Activated T-cell treated with anti-CD3 and anti-CD28 coated beads for 1 hour (primary cell): ENCODE measurements around the gene CENPB.

Experiments used
- DNase-seq: peaks from one replicate; pipeline ENCODE4 v3.0.0-alpha.2; 2020; ENCODE audit warnings: low read depth

The CENPB gene

DNA sequence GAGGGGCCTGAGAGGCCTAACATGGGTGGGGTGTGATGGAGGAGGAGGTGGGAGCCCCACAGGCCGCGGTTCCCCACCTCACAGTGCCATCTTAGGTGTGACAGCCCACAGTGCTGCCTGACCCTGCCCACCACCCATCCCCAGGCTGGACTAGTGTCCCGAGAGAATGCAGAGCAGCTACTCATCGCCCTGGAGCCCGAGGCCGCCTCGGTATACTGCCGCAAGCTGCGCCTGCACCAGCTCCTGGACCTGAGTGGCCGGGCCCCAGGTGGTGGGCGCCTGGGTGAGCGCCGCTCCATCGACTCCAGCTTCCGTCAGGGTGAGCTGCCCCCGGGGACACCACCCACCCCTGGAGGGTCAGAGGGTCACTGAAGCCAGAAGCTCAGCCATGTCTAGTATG, 38.5 kb downstream of the CENPB start:
- no peak for DNase-seq

GRCh38 chr20:3747471-3747870, 39.1 kb downstream of the CENPB start:
- DNase-seq, result no peak

DNA sequence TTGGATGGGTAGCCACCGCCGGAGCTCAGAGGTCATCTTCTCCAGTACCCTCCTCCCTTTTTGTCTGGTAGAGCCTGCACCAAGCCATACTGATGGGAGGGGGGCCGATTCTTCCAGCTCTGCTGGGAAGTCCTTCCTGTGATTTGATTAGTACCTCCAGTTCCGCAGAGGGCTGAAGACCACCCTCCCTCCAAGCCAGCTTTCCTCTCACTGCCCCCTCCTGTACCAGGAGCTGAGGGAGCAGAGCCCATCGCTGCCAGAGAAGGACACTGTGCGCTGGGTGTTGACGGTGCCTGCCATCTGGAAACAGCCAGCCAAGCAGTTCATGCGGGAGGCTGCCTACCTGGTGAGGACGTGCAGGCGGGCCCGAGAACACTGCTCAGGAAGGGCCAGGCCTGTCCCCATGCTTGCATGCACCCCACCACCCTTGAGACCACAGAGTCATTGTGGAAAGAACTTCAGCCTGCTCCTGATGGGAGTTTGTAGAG, 40.8 kb downstream of the CENPB start:
- DNase-seq, result no peak

DNA sequence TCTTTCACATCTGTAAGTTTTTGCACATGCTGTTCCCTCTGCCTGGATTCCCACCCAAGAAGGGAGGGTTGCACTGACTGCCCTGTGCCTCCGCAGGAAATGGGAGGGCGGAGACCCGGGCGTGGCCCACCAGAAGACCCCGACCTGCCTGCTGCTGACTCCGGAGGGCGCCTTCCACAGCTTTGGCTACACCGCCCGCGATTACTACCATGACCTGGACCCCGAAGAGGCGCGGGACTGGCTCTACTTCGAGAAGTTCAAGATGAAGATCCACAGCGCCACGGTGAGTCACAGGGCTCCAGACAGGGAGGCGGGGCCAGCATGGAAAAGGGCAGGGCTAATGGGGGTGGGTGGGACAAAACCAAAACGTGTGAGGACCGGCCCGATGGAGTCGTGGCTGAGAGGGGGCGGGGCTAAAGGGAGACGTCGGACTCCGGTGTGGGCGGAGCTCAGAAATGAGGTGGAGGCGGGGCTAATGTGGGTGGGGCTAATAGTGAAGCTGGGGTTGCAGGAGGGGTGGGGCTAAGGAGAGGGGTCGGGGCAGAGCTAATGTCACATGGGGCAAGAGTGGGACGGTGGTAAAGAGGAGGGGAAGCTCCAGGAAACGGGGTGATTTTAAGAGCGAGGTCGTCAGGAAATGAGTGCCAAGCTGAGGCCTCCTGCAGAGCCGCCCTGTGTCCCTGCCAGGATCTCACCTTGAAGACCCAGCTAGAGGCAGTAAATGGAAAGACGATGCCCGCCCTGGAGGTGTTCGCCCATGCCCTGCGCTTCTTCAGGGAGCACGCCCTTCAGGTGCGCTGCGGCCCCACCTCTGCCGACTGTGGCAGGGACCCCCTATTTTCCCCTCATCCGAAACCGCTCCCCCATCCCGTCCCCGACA, 41.5 kb downstream of the CENPB start:
- DNase-seq, result peak; percentile 57

DNA sequence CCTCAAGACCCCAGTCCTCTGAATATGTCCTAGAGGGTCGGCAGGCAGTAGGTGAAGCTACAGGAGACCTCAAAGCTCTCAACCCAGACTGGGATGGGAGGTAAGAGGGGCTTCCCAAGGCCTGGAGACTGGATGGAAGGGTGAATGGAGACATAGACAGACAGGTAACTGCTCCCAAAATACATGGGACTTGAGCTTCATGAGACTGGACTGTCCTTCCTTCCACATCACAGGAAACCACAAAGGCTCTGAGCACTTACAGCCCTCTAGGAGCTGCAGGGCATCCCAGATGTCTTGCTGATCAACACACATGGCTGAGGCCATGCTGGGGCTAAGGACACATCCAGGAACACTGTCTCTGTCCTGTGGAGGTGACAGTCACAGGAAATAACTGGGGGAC, 42.5 kb downstream of the CENPB start:
- no peak for DNase-seq

DNA sequence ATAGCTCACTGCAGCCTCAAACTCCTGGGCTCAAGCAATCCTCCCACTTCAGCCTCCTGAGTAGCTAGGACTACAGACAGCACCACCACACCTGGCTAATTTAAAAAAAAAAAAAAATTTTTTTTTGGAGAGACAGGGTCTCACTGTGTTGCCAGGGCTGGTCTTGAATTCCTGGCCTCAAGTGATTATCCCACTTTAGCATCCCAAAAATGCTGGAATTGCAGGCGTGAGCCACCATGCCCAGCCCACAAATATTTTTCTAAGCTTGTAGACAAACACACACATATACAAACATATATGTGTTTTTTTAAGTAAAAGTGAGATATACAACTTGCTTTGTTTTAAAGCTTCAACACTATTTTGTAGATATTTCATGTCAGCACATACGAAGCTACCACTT, 43.3 kb downstream of the CENPB start:
- no peak for DNase-seq

- no peak for DNase-seq
These were observed 44.6 kb downstream of the CENPB start for GRCh38 chr20:3741836-3742458.

DNA sequence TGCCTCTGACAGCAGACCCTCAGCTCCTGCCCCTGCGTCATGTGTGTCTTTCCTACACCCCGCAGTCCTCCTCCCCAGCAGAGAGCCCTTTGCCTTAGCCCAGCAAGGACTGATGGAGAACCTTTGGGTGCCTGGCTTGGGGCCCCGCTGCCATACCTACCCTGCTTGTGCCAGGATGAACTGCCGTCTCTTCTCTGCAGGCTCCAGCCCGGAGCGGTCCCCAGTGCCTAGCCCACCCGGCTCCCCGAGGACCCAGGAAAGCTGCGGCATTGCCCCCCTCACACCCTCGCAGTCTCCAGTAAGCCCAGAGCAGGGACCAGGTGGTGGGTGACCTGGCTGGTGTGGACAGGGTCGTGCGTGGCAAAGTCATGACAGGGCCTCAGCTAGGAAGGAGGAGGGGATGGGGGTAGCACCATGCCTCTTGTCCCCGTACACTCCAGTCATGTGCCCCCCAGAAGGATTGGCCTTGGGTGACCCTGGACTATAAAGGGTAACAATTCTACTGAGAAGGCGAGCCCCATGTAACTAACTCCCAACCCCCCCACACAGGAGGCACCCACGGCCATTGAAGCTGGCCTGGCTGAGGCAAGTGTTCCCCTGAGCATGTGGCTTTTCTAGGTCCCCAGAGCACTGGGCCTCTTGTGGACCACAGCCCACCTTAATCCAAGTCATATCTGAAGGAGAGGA, 45.8 kb downstream of the CENPB start:
- no peak for DNase-seq

- no peak for DNase-seq
These were observed 46.6 kb downstream of the CENPB start for GRCh38 chr20:3739926-3740451.

DNA sequence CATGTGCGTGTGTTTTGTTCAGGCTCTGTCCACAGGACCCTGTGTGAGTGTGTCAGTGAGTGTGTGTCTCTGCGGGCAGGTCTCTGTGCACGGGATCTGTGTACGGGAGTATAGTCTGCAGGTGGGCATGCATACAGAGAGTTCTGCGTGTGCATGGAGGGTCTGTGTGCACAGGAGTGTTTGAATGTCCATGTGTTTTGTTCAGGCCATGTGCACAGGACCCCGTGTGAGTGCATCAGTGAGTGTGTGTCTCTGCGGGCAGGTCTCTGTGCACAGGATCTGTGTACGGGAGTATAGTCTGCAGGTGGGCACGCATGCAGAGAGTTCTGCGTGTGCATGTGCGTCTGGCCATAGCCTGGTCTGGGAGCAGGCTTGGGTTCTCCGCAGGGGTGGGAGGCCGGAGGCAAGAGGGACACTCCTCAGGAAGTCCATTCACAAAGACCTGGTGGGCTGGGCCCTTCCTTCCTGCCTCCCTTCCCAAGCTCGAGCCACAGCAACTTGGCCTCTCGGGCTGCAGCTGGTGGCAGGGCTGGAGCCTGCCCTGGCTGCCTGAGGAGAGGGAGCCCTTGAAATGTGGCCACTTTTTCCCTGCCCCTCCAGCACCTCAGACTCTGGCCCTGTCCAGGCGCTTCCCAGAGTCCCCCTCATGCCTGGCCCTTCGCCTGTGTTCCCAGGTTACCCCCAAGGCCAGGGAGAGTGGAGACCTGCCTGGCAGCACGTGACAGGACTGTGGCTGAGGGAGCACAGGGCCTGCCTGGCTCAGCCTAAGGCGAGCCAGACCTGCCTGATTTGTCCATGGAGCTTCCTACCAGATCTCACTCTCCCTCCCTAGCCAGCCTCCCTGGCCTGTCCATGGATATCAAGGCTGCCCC, 47.2 kb downstream of the CENPB start:
- DNase-seq, result no peak

GRCh38 chr20:3738111-3739053, 48.2 kb downstream of the CENPB start:
- no peak for DNase-seq

- no peak for DNase-seq
These were observed 50.8 kb downstream of the CENPB start for GRCh38 chr20:3735768-3736167.

- no peak for DNase-seq
These were observed 52.3 kb downstream of the CENPB start for GRCh38 chr20:3734111-3734843.
